Inflammatory macrophage (primary cell): Measurements from ENCODE around the gene SIK3.
"Not testable (repeated sequence)": the region's sequence is repeated elsewhere in the genome, so short reads cannot be mapped to it uniquely, and the experiment has no call there.

ENCODE experiments used
- DNase-seq, 2 donors: peaks; one replicate each; pipeline ENCODE4 v3.0.0-alpha.2; 2020 to 2022

The SIK3 gene

GRCh38 chr11:117075186-117075585, 23.0 kb downstream of the SIK3 start:
- no peak for DNase-seq

- DNase-seq = peak; percentile 72 to 81
These were observed 24.1 kb downstream of the SIK3 start for GRCh38 chr11:117074119-117074518.

GRCh38 chr11:117073539-117073938, 24.7 kb downstream of the SIK3 start:
- peak; percentile 38 to 48 for DNase-seq

- peak; percentile 86 to 90 for DNase-seq
These were observed 25.4 kb downstream of the SIK3 start for GRCh38 chr11:117072517-117073461.

GRCh38 chr11:117071344-117071787, 26.9 kb downstream of the SIK3 start:
- no peak for DNase-seq

- DNase-seq = peak in 1 of 2 donors; percentile 36
These were observed 28.2 kb downstream of the SIK3 start for GRCh38 chr11:117070016-117070415.

GRCh38 chr11:117068303-117068860, 29.8 kb downstream of the SIK3 start:
- DNase-seq = no peak

GRCh38 chr11:117066959-117067358, 31.3 kb downstream of the SIK3 start:
- DNase-seq = no peak

GRCh38 chr11:117064275-117064674, 34.0 kb downstream of the SIK3 start:
- DNase-seq = peak in 1 of 2 donors; percentile 28

- DNase-seq = no peak
These were observed 35.7 kb downstream of the SIK3 start for GRCh38 chr11:117062498-117062897.

GRCh38 chr11:117061256-117061655, 37.0 kb downstream of the SIK3 start:
- DNase-seq = no peak

GRCh38 chr11:117059611-117060148, 38.5 kb downstream of the SIK3 start:
- no peak for DNase-seq

GRCh38 chr11:117058761-117059261, 39.4 kb downstream of the SIK3 start:
- no peak for DNase-seq

GRCh38 chr11:117057727-117058126, 40.5 kb downstream of the SIK3 start:
- no peak for DNase-seq

- DNase-seq = no peak
These were observed 40.9 kb downstream of the SIK3 start for GRCh38 chr11:117057317-117057716.

- DNase-seq = no peak
These were observed 42.8 kb downstream of the SIK3 start for GRCh38 chr11:117055469-117055868.

GRCh38 chr11:117054382-117054781, 43.8 kb downstream of the SIK3 start:
- DNase-seq = no peak

- DNase-seq = no peak
These were observed 45.8 kb downstream of the SIK3 start for GRCh38 chr11:117052196-117053149.

GRCh38 chr11:117050121-117050520, 48.1 kb downstream of the SIK3 start:
- not testable (repeated sequence) for DNase-seq

GRCh38 chr11:117046627-117047026, 51.6 kb downstream of the SIK3 start:
- DNase-seq = not testable (repeated sequence)

GRCh38 chr11:117045956-117046355, 52.3 kb downstream of the SIK3 start:
- peak; percentile 65 to 86 for DNase-seq

GRCh38 chr11:117045196-117045595, 53.0 kb downstream of the SIK3 start:
- DNase-seq = no peak
